Calu3 (cell line): ENCODE data around the gene GAPT. TPM values are rescaled to one million over a fixed set of nuclear protein-coding genes. Genes with fewer than 3 reads are reported as not detected.

Source experiments
- BruUV-seq: library from RNA; stranded (reverse); fragments of 400-500 nt; replicated peaks from 2 replicates; lab custom pipeline; 2021; lab: Mats Ljungman, UMichigan
- CTCF ChIA-PET: fragments of 300-600 bp; sonication (Branson Sonifier 250); formaldehyde crosslinking; loops from one replicate; lab custom pipeline; 2022; ENCODE audit warnings: antibody characterized with exemption; lab: Charles Lee
- DNase-seq: peaks from one replicate; pipeline ENCODE4 v3.0.0; 2022
- H3K27ac Mint-ChIP-seq: one replicate; pipeline ENCODE4 v1.8.0; 2022; ENCODE audit warnings: mixed read lengths; ENCODE audit not compliant: unreplicated experiment
- H3K27me3 Mint-ChIP-seq: one replicate; pipeline ENCODE4 v1.8.0; 2022; ENCODE audit warnings: mixed read lengths; ENCODE audit not compliant: unreplicated experiment
- H3K36me3 Mint-ChIP-seq: one replicate; pipeline ENCODE4 v1.8.0; 2022; ENCODE audit warnings: mild to moderate bottlenecking, moderate library complexity, mixed read lengths; ENCODE audit not compliant: insufficient read depth, unreplicated experiment
- H3K4me1 Mint-ChIP-seq: one replicate; pipeline ENCODE4 v1.8.0; 2022; ENCODE audit warnings: mild to moderate bottlenecking, low read depth, mixed read lengths; ENCODE audit not compliant: unreplicated experiment
- H3K4me3 Mint-ChIP-seq: one replicate; pipeline ENCODE4 v1.8.0; 2022; ENCODE audit warnings: mild to moderate bottlenecking, low read depth, moderate library complexity, mixed read lengths; ENCODE audit not compliant: unreplicated experiment
- H3K9me3 Mint-ChIP-seq: one replicate; pipeline ENCODE4 v1.8.0; 2022; ENCODE audit warnings: low read depth, mixed read lengths; ENCODE audit not compliant: unreplicated experiment
- intact Hi-C: fragments of 100-400 bp; cut with micrococcal nuclease; formaldehyde crosslinking; loops from one replicate; pipeline ENCODE4 v1.10.0; 2022; ENCODE audit not compliant: unreplicated experiment
- total RNA-seq: library from RNA; stranded (reverse); gene quantifications from 2 replicates; pipeline ENCODE4 v1.2.3, GENCODE V29; 2022
- TF ChIP-seq, protein P1 (sequence below): fragments of 200-600 bp; IDR thresholded peaks from one replicate; pipeline ENCODE4 v1.8.0; 2022; ENCODE audit warnings: antibody characterized with exemption; ENCODE audit not compliant: unreplicated experiment

The GAPT gene
- total RNA-seq, 1 experiment from 2014 or later, result not detected

DNA sequence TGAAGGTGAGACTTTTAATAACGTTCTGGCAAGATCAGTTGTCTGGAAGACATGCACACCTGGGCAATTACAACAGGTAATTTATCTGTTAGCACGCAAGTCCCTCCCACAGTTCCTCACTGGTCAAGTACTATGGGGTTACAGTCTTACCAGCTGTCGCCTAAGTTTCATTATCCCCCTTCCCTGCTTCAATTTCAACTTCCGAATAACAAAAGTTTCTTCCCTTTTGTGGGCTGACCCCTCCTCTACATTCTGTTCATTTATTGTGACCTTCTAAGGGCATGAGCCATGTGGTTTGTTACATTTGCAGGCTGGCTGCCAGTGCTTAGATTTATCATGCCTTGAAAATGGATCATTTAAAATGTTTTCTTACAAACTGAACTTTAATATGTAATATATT, 16.5 kb downstream of the GAPT start:
- Mint-ChIP-seq H3K27ac (no peak overlapping the region), H3K4me3 (no peak overlapping the region), H3K9me3 (no peaks in the 10 kb centered on the region), H3K36me3 (no peaks in the 10 kb centered on the region), H3K27me3 (peaks cover 81% of the 10 kb centered on the region), H3K4me1 (no peaks in the 10 kb centered on the region)
- DNase-seq, result no peak
- CTCF ChIA-PET, result no interaction called here
- no TSS peak for BruUV-seq
- TF ChIP-seq, protein P1, sequence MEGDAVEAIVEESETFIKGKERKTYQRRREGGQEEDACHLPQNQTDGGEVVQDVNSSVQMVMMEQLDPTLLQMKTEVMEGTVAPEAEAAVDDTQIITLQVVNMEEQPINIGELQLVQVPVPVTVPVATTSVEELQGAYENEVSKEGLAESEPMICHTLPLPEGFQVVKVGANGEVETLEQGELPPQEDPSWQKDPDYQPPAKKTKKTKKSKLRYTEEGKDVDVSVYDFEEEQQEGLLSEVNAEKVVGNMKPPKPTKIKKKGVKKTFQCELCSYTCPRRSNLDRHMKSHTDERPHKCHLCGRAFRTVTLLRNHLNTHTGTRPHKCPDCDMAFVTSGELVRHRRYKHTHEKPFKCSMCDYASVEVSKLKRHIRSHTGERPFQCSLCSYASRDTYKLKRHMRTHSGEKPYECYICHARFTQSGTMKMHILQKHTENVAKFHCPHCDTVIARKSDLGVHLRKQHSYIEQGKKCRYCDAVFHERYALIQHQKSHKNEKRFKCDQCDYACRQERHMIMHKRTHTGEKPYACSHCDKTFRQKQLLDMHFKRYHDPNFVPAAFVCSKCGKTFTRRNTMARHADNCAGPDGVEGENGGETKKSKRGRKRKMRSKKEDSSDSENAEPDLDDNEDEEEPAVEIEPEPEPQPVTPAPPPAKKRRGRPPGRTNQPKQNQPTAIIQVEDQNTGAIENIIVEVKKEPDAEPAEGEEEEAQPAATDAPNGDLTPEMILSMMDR, result no peak
- intact Hi-C loops, result no loop called here

DNA sequence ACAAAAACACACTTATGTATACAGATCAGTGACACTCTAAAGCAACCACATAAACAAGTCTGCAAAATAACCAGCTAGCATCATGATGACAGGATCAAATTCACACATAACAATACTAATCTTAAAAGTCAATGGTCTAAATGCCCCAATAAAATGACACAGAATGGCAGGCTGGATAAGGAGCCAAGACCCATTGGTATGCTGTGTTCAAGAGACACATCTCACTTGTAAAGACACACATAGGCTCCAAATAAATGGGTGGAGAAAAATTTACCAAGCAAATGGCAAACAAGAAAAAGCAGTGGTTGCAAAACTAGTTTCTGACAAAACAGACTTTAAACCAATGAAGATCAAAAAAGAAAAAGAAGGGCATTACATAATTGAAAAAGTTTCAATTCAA, 26.0 kb downstream of the GAPT start:
- Mint-ChIP-seq H3K36me3 (no peaks in the 10 kb centered on the region), H3K4me3 (no peak overlapping the region), H3K9me3 (peaks cover 4% of the 10 kb centered on the region), H3K27me3 (peaks cover 71% of the 10 kb centered on the region), H3K27ac (no peak overlapping the region), H3K4me1 (no peaks in the 10 kb centered on the region)
- DNase-seq, result no peak
- BruUV-seq, result no TSS peak
- intact Hi-C loops, result no loop called here
- CTCF ChIA-PET, result no interaction called here
- TF ChIP-seq, protein P1, result no peak

DNA sequence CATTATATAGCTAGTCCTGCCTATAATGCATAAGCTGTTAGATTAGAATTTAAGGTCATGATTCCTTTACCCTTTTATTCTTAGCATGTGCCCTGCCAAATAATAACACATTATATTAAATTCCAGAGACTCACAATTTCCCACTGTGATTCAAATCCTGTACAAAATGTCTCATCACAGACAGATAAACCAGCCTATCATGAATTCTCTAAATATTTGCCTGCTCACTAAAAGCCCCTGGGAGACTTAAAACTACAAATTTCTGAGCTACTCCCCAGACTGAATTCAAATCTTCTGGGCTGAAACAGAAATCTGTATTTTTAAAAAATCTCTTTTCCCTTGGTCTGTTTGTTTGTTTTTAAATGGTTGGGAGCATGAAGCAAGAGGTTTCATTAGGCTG, 32.7 kb downstream of the GAPT start:
- BruUV-seq, result no TSS peak
- no peaks in the 10 kb centered on the region for H3K9me3 Mint-ChIP-seq
- H3K27ac Mint-ChIP-seq, result no peak overlapping the region
- TF ChIP-seq, protein P1, result no peak
- CTCF ChIA-PET, result no interaction called here
- no peaks in the 10 kb centered on the region for H3K36me3 Mint-ChIP-seq
- H3K4me1 Mint-ChIP-seq, result no peaks in the 10 kb centered on the region
- H3K27me3 Mint-ChIP-seq, result peaks cover 36% of the 10 kb centered on the region
- H3K4me3 Mint-ChIP-seq, result no peak overlapping the region
- no peak for DNase-seq
- intact Hi-C loops, result no loop called here

DNA sequence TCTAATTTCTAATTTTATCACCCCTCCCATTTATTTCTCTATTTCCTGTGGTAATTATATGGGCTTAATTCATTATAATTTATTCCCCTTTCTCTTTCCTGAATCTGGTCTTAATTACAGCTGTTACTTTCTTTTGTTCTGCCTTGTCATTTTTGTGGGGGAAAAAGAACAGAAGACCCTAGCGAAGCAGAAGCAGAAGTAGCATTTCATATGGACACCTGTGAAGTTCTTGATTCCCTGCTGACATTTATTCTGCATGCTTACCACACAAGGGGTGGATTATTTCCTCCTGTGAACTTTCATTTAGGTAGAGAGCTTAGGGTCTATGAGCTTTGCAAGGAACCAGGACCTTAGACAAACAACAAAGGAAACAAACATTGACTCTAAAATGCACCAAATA, 33.3 kb downstream of the GAPT start:
- CTCF ChIA-PET, result no interaction called here
- intact Hi-C loops, result no loop called here
- no peak overlapping the region for H3K4me3 Mint-ChIP-seq
- TF ChIP-seq, protein P1, result no peak
- no peaks in the 10 kb centered on the region for H3K4me1 Mint-ChIP-seq
- no peaks in the 10 kb centered on the region for H3K36me3 Mint-ChIP-seq
- no peaks in the 10 kb centered on the region for H3K9me3 Mint-ChIP-seq
- no peak overlapping the region for H3K27ac Mint-ChIP-seq
- no peak for DNase-seq
- peaks cover 30% of the 10 kb centered on the region for H3K27me3 Mint-ChIP-seq
- BruUV-seq, result no TSS peak
